DOHH2 (cell line): ENCODE data around the gene MGAT4C.
"Not testable (repeated sequence)": the region's sequence is repeated elsewhere in the genome, so short reads cannot be mapped to it uniquely, and the experiment has no call there.

Experiments
- CTCF ChIP-seq: fragments of 200-600 bp; sonication (generic); IDR thresholded peaks from one replicate; pipeline ENCODE4 v1.5.1; 2014; ENCODE audit warnings: antibody characterized with exemption, mild to moderate bottlenecking, low read depth, low read length; ENCODE audit not compliant: poor library complexity, severe bottlenecking
- EZH2phosphoT487 ChIP-seq: fragments of 200-600 bp; sonication (generic); IDR thresholded peaks from 2 replicates; pipeline ENCODE4 v1.6.1; 2017; ENCODE audit warnings: borderline replicate concordance, mild to moderate bottlenecking, antibody characterized with exemption, low read length, moderate library complexity, mixed read lengths

GRCh38 chr12:86296396-86296795, 40.2 kb upstream of the MGAT4C start:
- not testable (repeated sequence) for TF ChIP-seq CTCF, EZH2phosphoT487
